Activated B cell treated with CpG ODN at 0.5 μM for 24 hours (primary cell): Measurements from ENCODE around the gene COA8. TPM values are rescaled to one million over a fixed set of nuclear protein-coding genes. Genes with fewer than 3 reads are reported as not detected.
"Not testable (repeated sequence)": the region's sequence is repeated elsewhere in the genome, so short reads cannot be mapped to it uniquely, and the experiment has no call there.

ENCODE experiments used
- ATAC-seq: fragments of 200-7000 bp; cut with Tn5 transposase; one replicate; pipeline ENCODE4 v1.10.0; 2021; ENCODE audit warnings: low read depth, mild to moderate bottlenecking, moderate library complexity
- CTCF ChIA-PET: fragments of 350-600 bp; sonication (Branson Sonifier 250); formaldehyde crosslinking; loops from one replicate; lab custom pipeline; 2021; ENCODE audit warnings: antibody characterized with exemption; lab: Charles Lee
- POLR2A ChIA-PET: fragments of 350-600 bp; sonication (Branson Sonifier 250); formaldehyde crosslinking; loops from one replicate; lab custom pipeline; 2021; ENCODE audit warnings: antibody characterized with exemption; lab: Charles Lee
- DNase-seq: peaks from one replicate; pipeline ENCODE4 v3.0.0; 2022
- H3K27ac Mint-ChIP-seq: one replicate; pipeline ENCODE4 v1.8.0; 2020; ENCODE audit warnings: mixed read lengths
- H3K27me3 Mint-ChIP-seq: one replicate; pipeline ENCODE4 v1.8.0; 2021; ENCODE audit warnings: mixed read lengths
- H3K36me3 Mint-ChIP-seq: one replicate; pipeline ENCODE4 v1.8.0; 2021; ENCODE audit warnings: low read depth, mixed read lengths
- H3K4me1 Mint-ChIP-seq: one replicate; pipeline ENCODE4 v1.8.0; 2021; ENCODE audit warnings: mixed read lengths
- H3K4me3 Mint-ChIP-seq: one replicate; pipeline ENCODE4 v1.8.0; 2020; ENCODE audit warnings: mild to moderate bottlenecking, mixed read lengths
- H3K9me3 Mint-ChIP-seq: one replicate; pipeline ENCODE4 v1.8.0; 2020; ENCODE audit warnings: mixed read lengths
- intact Hi-C: fragments of 100-400 bp; cut with micrococcal nuclease; formaldehyde crosslinking; loops from one replicate; pipeline ENCODE4 v1.15.1; 2024
- total RNA-seq: library from RNA; stranded (reverse); gene quantifications from 2 replicates; pipeline ENCODE4 v1.2.3, GENCODE V29; 2022
- TF ChIP-seq, protein P1 (sequence below): fragments of 200-600 bp; IDR thresholded peaks from one replicate; pipeline ENCODE4 v1.8.0; 2022; ENCODE audit warnings: antibody characterized with exemption, mild to moderate bottlenecking

Gene COA8
- total RNA-seq, 1 donor from 2014 or later, result 28.4 TPM

DNA sequence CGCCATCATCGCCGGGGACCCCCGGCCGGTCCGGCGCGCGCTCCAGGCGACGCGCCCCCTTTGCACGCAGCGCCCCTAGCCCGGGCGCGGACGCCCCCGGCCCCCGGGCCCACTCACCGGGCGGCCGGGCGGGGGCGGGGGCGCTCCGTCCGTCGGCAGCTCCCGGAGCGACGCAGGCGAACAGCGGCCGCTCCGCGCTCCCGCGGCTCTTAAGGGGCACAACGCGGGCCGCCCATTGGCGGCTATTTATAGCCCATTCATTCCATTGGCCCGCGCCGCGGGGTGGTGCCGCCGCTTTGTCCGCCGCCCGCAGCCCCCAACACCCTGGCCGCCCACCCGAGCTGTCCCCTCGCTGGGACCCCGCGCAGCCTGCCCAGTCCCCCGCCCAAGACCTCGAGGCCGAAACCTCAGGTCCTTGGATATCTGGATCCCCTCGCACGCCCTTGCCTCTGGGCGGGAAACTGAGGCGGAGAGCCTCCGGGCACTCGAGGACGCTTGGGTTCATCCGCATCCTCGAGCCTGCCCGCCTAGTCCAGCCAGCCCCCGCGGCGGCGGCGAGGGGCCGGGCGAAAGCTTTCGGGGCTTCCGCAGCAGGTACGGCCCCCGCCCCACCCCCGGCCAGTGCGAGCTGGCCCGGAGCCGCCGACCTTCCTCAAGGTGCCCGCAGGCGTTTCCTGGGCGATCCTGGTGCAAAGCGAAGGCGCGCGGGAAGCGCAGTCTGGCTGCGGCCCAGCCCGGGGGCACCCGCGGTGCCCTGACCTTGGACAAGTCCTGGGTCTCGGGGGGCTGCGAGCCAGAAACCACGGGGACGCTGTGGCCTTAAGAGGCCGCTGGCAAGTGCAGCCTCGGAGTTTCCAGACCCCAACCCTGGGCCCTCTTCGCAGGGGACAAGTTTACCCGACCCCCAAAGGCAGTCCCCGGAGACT is 39.8 kb upstream of the COA8 start, which contains the start of gene CKB:
Gene CKB, minus strand, starts transcription at position 182 of the 926 bp plus-strand sequence. CDS start 337 bp downstream, outside the sequence.
- ATAC-seq, result no peak
- Mint-ChIP-seq H3K4me1 (peaks cover 43% of the 10 kb centered on the region), H3K36me3 (no peaks in the 10 kb centered on the region), H3K9me3 (no peaks in the 10 kb centered on the region), H3K27me3 (no peaks in the 10 kb centered on the region), H3K4me3 (peak within 1 kb of the TSS; percentile 62), H3K27ac (no peak within 1 kb of the TSS)
- CTCF ChIA-PET, result interaction anchor here (1.9 kb wide), 1 partner anchor 24 kb away, joined by 8 read pairs; no protein-coding TSS in a partner anchor
- no peak for DNase-seq
- TF ChIP-seq, protein P1, sequence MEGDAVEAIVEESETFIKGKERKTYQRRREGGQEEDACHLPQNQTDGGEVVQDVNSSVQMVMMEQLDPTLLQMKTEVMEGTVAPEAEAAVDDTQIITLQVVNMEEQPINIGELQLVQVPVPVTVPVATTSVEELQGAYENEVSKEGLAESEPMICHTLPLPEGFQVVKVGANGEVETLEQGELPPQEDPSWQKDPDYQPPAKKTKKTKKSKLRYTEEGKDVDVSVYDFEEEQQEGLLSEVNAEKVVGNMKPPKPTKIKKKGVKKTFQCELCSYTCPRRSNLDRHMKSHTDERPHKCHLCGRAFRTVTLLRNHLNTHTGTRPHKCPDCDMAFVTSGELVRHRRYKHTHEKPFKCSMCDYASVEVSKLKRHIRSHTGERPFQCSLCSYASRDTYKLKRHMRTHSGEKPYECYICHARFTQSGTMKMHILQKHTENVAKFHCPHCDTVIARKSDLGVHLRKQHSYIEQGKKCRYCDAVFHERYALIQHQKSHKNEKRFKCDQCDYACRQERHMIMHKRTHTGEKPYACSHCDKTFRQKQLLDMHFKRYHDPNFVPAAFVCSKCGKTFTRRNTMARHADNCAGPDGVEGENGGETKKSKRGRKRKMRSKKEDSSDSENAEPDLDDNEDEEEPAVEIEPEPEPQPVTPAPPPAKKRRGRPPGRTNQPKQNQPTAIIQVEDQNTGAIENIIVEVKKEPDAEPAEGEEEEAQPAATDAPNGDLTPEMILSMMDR, result no peak
- POLR2A ChIA-PET, result no interaction called here
- intact Hi-C loops, result loop anchor here (10.0 kb wide), 2 partner anchors 188 to 758 kb away; partner anchors contain the start of gene EIF5

DNA sequence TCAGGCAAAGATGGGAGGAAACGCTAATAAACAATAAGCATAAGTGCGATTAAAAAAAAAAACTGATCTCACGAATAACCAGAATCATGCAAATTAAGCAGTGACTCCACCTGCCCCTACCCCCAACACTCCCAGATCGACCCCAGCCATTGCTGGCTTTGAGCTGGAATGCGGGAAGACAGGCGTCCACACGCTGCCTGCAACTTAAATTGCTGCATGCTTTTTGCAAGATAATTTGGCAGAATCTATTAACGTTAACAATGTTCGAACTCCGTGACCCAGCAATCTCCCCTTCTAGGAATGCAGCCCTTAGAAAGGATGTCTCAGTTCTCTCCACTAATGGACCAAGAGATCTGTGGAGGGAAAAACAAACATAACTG is 39.2 kb upstream of the COA8 start:
- H3K9me3 Mint-ChIP-seq, result no peaks in the 10 kb centered on the region
- CTCF ChIA-PET, result interaction anchor here (1.9 kb wide), 1 partner anchor 23 kb away, joined by 8 read pairs; no protein-coding TSS in a partner anchor
- no peaks in the 10 kb centered on the region for H3K27me3 Mint-ChIP-seq

DNA sequence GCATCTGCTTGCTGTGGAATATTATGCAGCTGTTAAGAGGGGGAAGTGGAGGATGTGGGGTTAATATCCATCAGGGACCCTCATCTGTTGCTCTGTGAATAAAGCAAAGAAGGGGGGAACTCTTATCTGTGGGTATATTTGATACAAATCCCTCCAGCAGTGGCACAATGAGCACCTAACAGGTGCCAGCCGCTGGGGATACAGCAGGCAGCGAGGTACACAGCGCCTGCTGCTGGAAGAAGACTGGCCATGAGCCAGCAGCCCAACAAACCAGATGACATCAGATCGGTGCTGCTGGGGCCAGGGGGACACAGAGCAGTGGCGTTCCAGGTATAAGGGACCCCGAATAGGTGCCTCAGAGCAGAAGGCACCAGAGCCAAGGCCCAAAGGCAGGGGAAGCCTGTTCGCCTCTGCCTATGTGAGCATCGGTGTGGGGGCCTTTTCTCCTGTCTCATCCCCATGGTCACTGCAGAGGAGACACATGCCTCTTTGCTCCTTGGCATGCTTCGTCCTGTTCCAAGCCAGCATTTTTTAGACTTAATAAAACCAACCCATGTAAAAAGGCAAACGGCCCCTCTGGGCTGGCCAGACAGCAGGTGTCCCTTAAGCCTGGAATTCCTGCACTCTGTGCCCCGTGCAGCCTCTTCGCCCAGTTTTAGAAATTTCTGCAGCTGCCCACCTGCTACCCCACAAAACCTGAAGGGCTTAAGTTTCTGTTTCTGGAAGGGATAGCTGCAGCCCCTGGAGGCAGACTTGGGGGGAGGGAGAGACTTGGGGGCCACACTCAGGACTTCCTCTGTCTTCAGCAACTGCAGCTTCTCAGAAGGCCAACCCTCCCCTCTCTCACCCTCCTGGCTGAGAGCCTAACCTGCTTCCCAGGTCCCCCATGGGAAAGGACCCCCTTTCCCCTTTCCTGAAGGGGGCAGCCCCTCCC is 38.5 kb upstream of the COA8 start:
- Mint-ChIP-seq H3K36me3 (peaks cover 1% of the 10 kb centered on the region), H3K27me3 (no peaks in the 10 kb centered on the region), H3K4me3 (no peak overlapping the region), H3K27ac (no peak overlapping the region), H3K4me1 (peaks cover 51% of the 10 kb centered on the region), H3K9me3 (no peaks in the 10 kb centered on the region)
- ChIA-PET CTCF (interaction anchor here (1.9 kb wide), 1 partner anchor 23 kb away, joined by 8 read pairs; no protein-coding TSS in a partner anchor), POLR2A (no interaction called here)
- TF ChIP-seq, protein P1, result no peak
- ATAC-seq (no peak), DNase-seq (no peak)
- intact Hi-C loops, result loop anchor here (10.0 kb wide), 2 partner anchors 189 to 759 kb away; partner anchors contain the start of gene EIF5

More for the DNA sequence above, 39.2 kb upstream of the COA8 start:
- H3K36me3 Mint-ChIP-seq, result no peaks in the 10 kb centered on the region
- H3K4me3 Mint-ChIP-seq, result peak overlapping the region; percentile 58
- TF ChIP-seq, protein P1, result no peak
- POLR2A ChIA-PET, result no interaction called here
- ATAC-seq (no peak), DNase-seq (no peak)
- intact Hi-C loops, result loop anchor here (10.0 kb wide), 2 partner anchors 189 to 759 kb away; partner anchors contain the start of gene EIF5
- H3K4me1 Mint-ChIP-seq, result peaks cover 49% of the 10 kb centered on the region
- no peak overlapping the region for H3K27ac Mint-ChIP-seq

DNA sequence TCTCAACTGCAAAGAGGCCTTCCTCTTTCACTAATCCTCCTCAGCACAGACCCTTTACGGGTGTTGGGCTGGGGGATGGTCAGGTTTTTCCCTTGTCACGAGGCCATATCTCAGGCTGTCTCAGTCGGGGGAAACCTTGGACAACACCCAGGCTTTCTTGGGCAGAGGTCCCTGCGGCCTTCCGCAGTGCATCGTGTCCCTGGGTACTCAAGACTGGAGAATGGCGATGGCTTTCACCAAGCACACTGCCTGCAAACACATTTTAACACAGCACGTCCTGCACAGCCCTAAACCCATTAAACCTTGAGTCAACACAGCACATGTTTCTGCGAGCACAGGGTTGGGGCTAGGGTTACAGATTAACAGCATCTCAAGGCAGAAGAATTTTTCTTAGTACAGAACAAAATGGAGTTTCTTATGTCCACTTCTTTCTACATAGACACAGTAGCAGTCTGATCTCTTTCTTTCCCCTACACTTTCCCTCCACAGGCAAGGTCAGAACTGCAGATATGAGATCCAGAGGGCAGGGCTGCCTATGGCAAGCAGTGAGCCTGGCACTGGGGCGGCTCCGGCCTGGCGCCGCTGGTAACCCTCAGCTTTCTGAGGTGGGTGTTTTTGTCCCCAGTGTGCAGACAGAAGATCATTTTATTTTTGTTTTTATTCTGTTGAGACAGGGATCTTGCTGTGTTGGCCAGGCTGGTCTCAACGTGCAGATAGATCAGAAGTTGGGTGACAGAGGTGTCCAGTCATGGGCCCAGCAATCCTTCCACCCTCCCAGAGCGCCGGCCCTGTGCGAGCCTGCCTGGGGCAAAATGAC is 37.1 kb upstream of the COA8 start:
- intact Hi-C loops, result loop anchor here (10.0 kb wide), 2 partner anchors 191 to 761 kb away; partner anchors contain the start of gene EIF5

More for the DNA sequence above, 37.1 kb upstream of the COA8 start:
- CTCF ChIA-PET, ATAC-seq, H3K4me3 Mint-ChIP-seq, H3K36me3 Mint-ChIP-seq, H3K9me3 Mint-ChIP-seq, H3K27me3 Mint-ChIP-seq, POLR2A ChIA-PET, DNase-seq: not testable (repeated sequence)
- Mint-ChIP-seq H3K27ac (peak overlapping the region; percentile 12), H3K4me1 (peaks cover 56% of the 10 kb centered on the region)
